Ovary (tissue), 3 donors: Measurements from ENCODE around the gene ADK.

ENCODE experiments used
- CTCF ChIP-seq, 3 donors: fragments of 450-650 bp in 2 of 3; fragments of 200-600 bp in 1 of 3; IDR thresholded peaks; one replicate each; pipeline versions ENCODE4 v1.5.1 to v1.8.0; 2016 to 2022; ENCODE audit warnings: antibody characterized with exemption in 3 of 3, mild to moderate bottlenecking in 1 of 3
- POLR2A ChIP-seq: fragments of 450-650 bp; IDR thresholded peaks from one replicate; pipeline ENCODE4 v1.6.1; 2017; ENCODE audit warnings: antibody characterized with exemption, mild to moderate bottlenecking, moderate library complexity
- donor health status: DM: no; HTN: no; CAD: no.

GRCh38 chr10:74746813-74747212 is 595.8 kb downstream of the ADK start:
- TF ChIP-seq CTCF (IDR thresholded peaks at IDR 0.05) (no peak), POLR2A (no peak)
